ENCODE measurements around the gene TBC1D22A.

TBC1D22A gene

GRCh38 chr22:47011859-47012258 lies 249.4 kb downstream of the TBC1D22A start:
- DNase-seq (ENCODE audit: low read depth, low spot score): no peak

- DNase-seq (ENCODE audit: low read depth, low spot score): no peak
These were observed 250.3 kb downstream of the TBC1D22A start for GRCh38 chr22:47012589-47013370.

- no peak for DNase-seq (ENCODE audit: low read depth, low spot score)
These were observed 251.6 kb downstream of the TBC1D22A start for GRCh38 chr22:47013861-47014635.

GRCh38 chr22:47014636-47015345 lies 252.3 kb downstream of the TBC1D22A start:
- no peak for DNase-seq (ENCODE audit: low read depth, low spot score)

- DNase-seq (ENCODE audit: low read depth, low spot score): no peak
These were observed 253.2 kb downstream of the TBC1D22A start for GRCh38 chr22:47015589-47016178.

- no peak for DNase-seq (ENCODE audit: low read depth, low spot score)
These were observed 254.2 kb downstream of the TBC1D22A start for GRCh38 chr22:47016631-47017030.

GRCh38 chr22:47017245-47017644 lies 254.8 kb downstream of the TBC1D22A start:
- DNase-seq (ENCODE audit: low read depth, low spot score): no peak

GRCh38 chr22:47018010-47018910 lies 255.8 kb downstream of the TBC1D22A start:
- DNase-seq (ENCODE audit: low read depth, low spot score): no peak

- DNase-seq (ENCODE audit: low read depth, low spot score): no peak
These were observed 256.8 kb downstream of the TBC1D22A start for GRCh38 chr22:47019012-47019790.

GRCh38 chr22:47020166-47020565 lies 257.7 kb downstream of the TBC1D22A start:
- DNase-seq (ENCODE audit: low read depth, low spot score): no peak

- no peak for DNase-seq (ENCODE audit: low read depth, low spot score)
These were observed 259.1 kb downstream of the TBC1D22A start for GRCh38 chr22:47021371-47022074.

- no peak for DNase-seq (ENCODE audit: low read depth, low spot score)
These were observed 259.6 kb downstream of the TBC1D22A start for GRCh38 chr22:47022075-47022473.

- no peak for DNase-seq (ENCODE audit: low read depth, low spot score)
These were observed 260.0 kb downstream of the TBC1D22A start for GRCh38 chr22:47022475-47022874.

- DNase-seq (ENCODE audit: low read depth, low spot score): no peak
These were observed 261.4 kb downstream of the TBC1D22A start for GRCh38 chr22:47023871-47024270.

GRCh38 chr22:47027766-47028165 lies 265.3 kb downstream of the TBC1D22A start:
- DNase-seq (ENCODE audit: low read depth, low spot score): no peak

- DNase-seq (ENCODE audit: low read depth, low spot score): no peak
These were observed 267.0 kb downstream of the TBC1D22A start for GRCh38 chr22:47029244-47030074.

- DNase-seq (ENCODE audit: low read depth, low spot score): no peak
These were observed 267.8 kb downstream of the TBC1D22A start for GRCh38 chr22:47030143-47030661.
